Neural cell (in vitro differentiated cells): Measurements from ENCODE around the gene IGFBP2. TPM values are rescaled to one million over a fixed set of nuclear protein-coding genes. Genes with fewer than 3 reads are reported as not detected.

ENCODE experiments used
- H2AFZ ChIP-seq: fragments of 200-600, 300-800 bp; sonication (generic), shearing (Covaris generic); 2 replicates; pipeline ENCODE4 v1.6.0; 2014; ENCODE audit warnings: low read depth, mild to moderate bottlenecking, antibody characterized with exemption, low read length, moderate library complexity
- H3F3A ChIP-seq: fragments of 200-600 bp; shearing (Covaris generic); 2 replicates; pipeline ENCODE4 v1.6.1; 2016; ENCODE audit warnings: mild to moderate bottlenecking, moderate library complexity, mixed read lengths, antibody characterized with exemption, low read length; ENCODE audit not compliant: insufficient read depth, poor library complexity, severe bottlenecking
- H3K27ac ChIP-seq: fragments of 200-600, 300-800 bp; sonication (generic), shearing (Covaris generic); 2 replicates; pipeline ENCODE4 v1.5.1; 2014; ENCODE audit warnings: mild to moderate bottlenecking, low read length, moderate library complexity
- H3K27me3 ChIP-seq: fragments of 300-800, 200-600 bp; sonication (generic), shearing (Covaris generic); 2 replicates; pipeline ENCODE4 v1.6.0; 2014; ENCODE audit warnings: mild to moderate bottlenecking, low read depth, low read length, moderate library complexity; ENCODE audit not compliant: insufficient read depth
- H3K36me3 ChIP-seq: fragments of 300-800, 200-600 bp; sonication (generic), shearing (Covaris generic); 2 replicates; pipeline ENCODE4 v1.5.1; 2014; ENCODE audit warnings: mild to moderate bottlenecking, antibody characterized with exemption, low read length, moderate library complexity; ENCODE audit not compliant: insufficient read depth
- H3K4me2 ChIP-seq: fragments of 300-800, 200-600 bp; sonication (generic), shearing (Covaris generic); 2 replicates; pipeline ENCODE4 v1.6.0; 2014; ENCODE audit warnings: mild to moderate bottlenecking, low read length
- H3K4me3 ChIP-seq: fragments of 300-800, 200-600 bp; sonication (generic), shearing (Covaris generic); 2 replicates; pipeline ENCODE4 v1.5.1; 2014; ENCODE audit warnings: mild to moderate bottlenecking, low read length, moderate library complexity
- H3K79me2 ChIP-seq: fragments of 200-600 bp; shearing (Covaris generic); replicated peaks from 2 replicates; pipeline ENCODE4 v1.6.0; 2014; ENCODE audit warnings: mild to moderate bottlenecking, low read length, moderate library complexity; ENCODE audit not compliant: insufficient read depth
- H3K9ac ChIP-seq: fragments of 300-800, 200-600 bp; sonication (generic), shearing (Covaris generic); 2 replicates; pipeline ENCODE4 v1.6.1; 2016; ENCODE audit warnings: mild to moderate bottlenecking, low read length, mixed read lengths
- H3K9me2 ChIP-seq: fragments of 200-600 bp; shearing (Covaris generic); 2 replicates; pipeline ENCODE4 v1.6.1; 2016; ENCODE audit warnings: mild to moderate bottlenecking, low read length, mixed read lengths; ENCODE audit not compliant: insufficient read depth
- H3K9me3 ChIP-seq: fragments of 200-600, 300-800 bp; sonication (generic), shearing (Covaris generic); 2 replicates; pipeline ENCODE4 v1.6.1; 2016; ENCODE audit warnings: mild to moderate bottlenecking, mixed run types, low read length, moderate library complexity, mixed read lengths
- H4K20me1 ChIP-seq: fragments of 200-600 bp; shearing (Covaris generic); 2 replicates; pipeline ENCODE4 v1.6.1; 2016; ENCODE audit warnings: mild to moderate bottlenecking, mixed run types; ENCODE audit not compliant: insufficient read depth
- EP300 ChIP-seq: fragments of 450-650 bp; conservative IDR thresholded peaks from 2 replicates; pipeline ENCODE4 v1.6.1; 2014; ENCODE audit warnings: antibody characterized with exemption, mild to moderate bottlenecking, moderate library complexity; ENCODE audit not compliant: poor library complexity, severe bottlenecking
- EZH2 ChIP-seq: fragments of 200-600, 300-800 bp; shearing (Covaris generic), sonication (generic); IDR thresholded peaks from 2 replicates; pipeline ENCODE4 v1.6.1; 2014; ENCODE audit warnings: antibody characterized with exemption, low read length, borderline replicate concordance, mild to moderate bottlenecking; ENCODE audit not compliant: insufficient read depth, poor library complexity, severe bottlenecking
- MXI1 ChIP-seq: fragments of 450-650 bp; conservative IDR thresholded peaks from 2 replicates; pipeline ENCODE4 v1.6.1; 2014; ENCODE audit warnings: antibody characterized with exemption, mild to moderate bottlenecking; ENCODE audit not compliant: poor library complexity, severe bottlenecking
- POLR2AphosphoS5 ChIP-seq: IDR thresholded peaks from 2 replicates; pipeline ENCODE4 v1.6.1; 2012
- RAD21 ChIP-seq: fragments of 450-650 bp; conservative IDR thresholded peaks from 2 replicates; pipeline ENCODE4 v1.6.1; 2014; ENCODE audit warnings: antibody characterized with exemption, mild to moderate bottlenecking, moderate library complexity
- SMC3 ChIP-seq: fragments of 450-650 bp; conservative IDR thresholded peaks from 2 replicates; pipeline ENCODE4 v1.6.1; 2014; ENCODE audit warnings: antibody characterized with exemption, mild to moderate bottlenecking, moderate library complexity; ENCODE audit not compliant: poor library complexity
- TAF1 ChIP-seq: IDR thresholded peaks from 2 replicates; pipeline ENCODE4 v1.6.1; 2012; ENCODE audit warnings: low read depth
- polyA plus RNA-seq: library from polyadenylated mRNA; depleted of rRNA; stranded (reverse); fragments of >200 nt; gene quantifications from 2 replicates; pipeline ENCODE4 v1.2.3, GENCODE V29; 2014
- TF ChIP-seq, protein P1 (sequence below): fragments of 450-650 bp; IDR thresholded peaks from 2 replicates; pipeline ENCODE4 v1.5.1; 2014; ENCODE audit warnings: antibody characterized with exemption, mild to moderate bottlenecking, moderate library complexity; ENCODE audit not compliant: poor library complexity, severe bottlenecking
- TF ChIP-seq, protein P2 (sequence below): IDR thresholded peaks from 2 replicates; pipeline ENCODE4 v1.6.1; 2012; ENCODE audit warnings: borderline replicate concordance

The IGFBP2 gene
- polyA plus RNA-seq, 1 donor from 2014 or later = 150 TPM

DNA sequence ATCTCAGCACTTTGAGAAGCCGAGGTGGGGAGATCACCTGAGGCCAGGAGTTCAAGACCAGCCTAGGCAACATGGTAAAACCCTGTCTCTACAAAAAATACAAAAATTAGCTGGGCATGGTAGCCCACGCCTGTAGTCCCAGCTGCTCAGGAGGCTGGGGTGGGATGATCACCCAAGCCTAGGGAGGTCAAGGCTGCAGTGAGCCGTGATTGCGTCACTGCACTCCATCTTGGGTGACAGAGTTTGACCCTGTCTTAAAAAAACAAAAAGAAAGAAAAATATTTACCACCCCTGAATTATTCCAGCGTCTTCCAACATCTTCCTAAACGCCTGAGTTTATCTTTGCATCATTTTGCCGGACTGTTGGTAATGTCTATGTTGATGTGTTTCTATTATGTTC is 68.3 kb downstream of the IGFBP2 start:
- Histone ChIP-seq H3K4me2 (no peak overlapping the region), H3K79me2 (no peaks in the 10 kb centered on the region), H4K20me1 (no peaks in the 10 kb centered on the region), H3K27ac (no peak overlapping the region), H3K36me3 (no peaks in the 10 kb centered on the region), H3K9me2 (no peaks in the 10 kb centered on the region), H3K27me3 (no peaks in the 10 kb centered on the region), H3K4me3 (no peak overlapping the region), H3K9me3 (no peaks in the 10 kb centered on the region), H3K9ac (no peak overlapping the region), H3F3A (no peaks in the 10 kb centered on the region), H2AFZ (no peak overlapping the region)
- TF ChIP-seq RAD21 (no peak), EP300 (no peak), SMC3 (no peak), EZH2 (no peak), MXI1 (no peak), TAF1 (no peak), POLR2AphosphoS5 (no peak)
- TF ChIP-seq, protein P1, sequence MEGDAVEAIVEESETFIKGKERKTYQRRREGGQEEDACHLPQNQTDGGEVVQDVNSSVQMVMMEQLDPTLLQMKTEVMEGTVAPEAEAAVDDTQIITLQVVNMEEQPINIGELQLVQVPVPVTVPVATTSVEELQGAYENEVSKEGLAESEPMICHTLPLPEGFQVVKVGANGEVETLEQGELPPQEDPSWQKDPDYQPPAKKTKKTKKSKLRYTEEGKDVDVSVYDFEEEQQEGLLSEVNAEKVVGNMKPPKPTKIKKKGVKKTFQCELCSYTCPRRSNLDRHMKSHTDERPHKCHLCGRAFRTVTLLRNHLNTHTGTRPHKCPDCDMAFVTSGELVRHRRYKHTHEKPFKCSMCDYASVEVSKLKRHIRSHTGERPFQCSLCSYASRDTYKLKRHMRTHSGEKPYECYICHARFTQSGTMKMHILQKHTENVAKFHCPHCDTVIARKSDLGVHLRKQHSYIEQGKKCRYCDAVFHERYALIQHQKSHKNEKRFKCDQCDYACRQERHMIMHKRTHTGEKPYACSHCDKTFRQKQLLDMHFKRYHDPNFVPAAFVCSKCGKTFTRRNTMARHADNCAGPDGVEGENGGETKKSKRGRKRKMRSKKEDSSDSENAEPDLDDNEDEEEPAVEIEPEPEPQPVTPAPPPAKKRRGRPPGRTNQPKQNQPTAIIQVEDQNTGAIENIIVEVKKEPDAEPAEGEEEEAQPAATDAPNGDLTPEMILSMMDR = no peak
- TF ChIP-seq, protein P2, sequence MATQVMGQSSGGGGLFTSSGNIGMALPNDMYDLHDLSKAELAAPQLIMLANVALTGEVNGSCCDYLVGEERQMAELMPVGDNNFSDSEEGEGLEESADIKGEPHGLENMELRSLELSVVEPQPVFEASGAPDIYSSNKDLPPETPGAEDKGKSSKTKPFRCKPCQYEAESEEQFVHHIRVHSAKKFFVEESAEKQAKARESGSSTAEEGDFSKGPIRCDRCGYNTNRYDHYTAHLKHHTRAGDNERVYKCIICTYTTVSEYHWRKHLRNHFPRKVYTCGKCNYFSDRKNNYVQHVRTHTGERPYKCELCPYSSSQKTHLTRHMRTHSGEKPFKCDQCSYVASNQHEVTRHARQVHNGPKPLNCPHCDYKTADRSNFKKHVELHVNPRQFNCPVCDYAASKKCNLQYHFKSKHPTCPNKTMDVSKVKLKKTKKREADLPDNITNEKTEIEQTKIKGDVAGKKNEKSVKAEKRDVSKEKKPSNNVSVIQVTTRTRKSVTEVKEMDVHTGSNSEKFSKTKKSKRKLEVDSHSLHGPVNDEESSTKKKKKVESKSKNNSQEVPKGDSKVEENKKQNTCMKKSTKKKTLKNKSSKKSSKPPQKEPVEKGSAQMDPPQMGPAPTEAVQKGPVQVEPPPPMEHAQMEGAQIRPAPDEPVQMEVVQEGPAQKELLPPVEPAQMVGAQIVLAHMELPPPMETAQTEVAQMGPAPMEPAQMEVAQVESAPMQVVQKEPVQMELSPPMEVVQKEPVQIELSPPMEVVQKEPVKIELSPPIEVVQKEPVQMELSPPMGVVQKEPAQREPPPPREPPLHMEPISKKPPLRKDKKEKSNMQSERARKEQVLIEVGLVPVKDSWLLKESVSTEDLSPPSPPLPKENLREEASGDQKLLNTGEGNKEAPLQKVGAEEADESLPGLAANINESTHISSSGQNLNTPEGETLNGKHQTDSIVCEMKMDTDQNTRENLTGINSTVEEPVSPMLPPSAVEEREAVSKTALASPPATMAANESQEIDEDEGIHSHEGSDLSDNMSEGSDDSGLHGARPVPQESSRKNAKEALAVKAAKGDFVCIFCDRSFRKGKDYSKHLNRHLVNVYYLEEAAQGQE = no peak

GRCh38 chr2:216702756-216703155 is 69.5 kb downstream of the IGFBP2 start:
- no peak overlapping the region for H3K4me2 ChIP-seq
- H3K27ac ChIP-seq = no peak overlapping the region
- no peak overlapping the region for H3K9ac ChIP-seq
- no peak overlapping the region for H2AFZ ChIP-seq
- no peak overlapping the region for H3K4me3 ChIP-seq
- no peaks in the 10 kb centered on the region for H3K79me2 ChIP-seq
- H3K9me2 ChIP-seq = no peaks in the 10 kb centered on the region
- no peaks in the 10 kb centered on the region for H3K36me3 ChIP-seq
- no peaks in the 10 kb centered on the region for H3F3A ChIP-seq
- no peaks in the 10 kb centered on the region for H3K27me3 ChIP-seq
- no peak for TF ChIP-seq EZH2
- TF ChIP-seq MXI1 = no peak
- TF ChIP-seq, protein P1 = no peak
- TF ChIP-seq SMC3 = no peak
- TF ChIP-seq, protein P2 = no peak
- no peak for TF ChIP-seq RAD21
- TF ChIP-seq POLR2AphosphoS5 = no peak
- TF ChIP-seq TAF1 = no peak
- TF ChIP-seq EP300 = no peak
- H3K9me3 ChIP-seq = no peaks in the 10 kb centered on the region
- no peaks in the 10 kb centered on the region for H4K20me1 ChIP-seq
